Uterus (tissue), 4 donors: Measurements from ENCODE around the gene IKBKE. TPM values are rescaled to one million over a fixed set of nuclear protein-coding genes. Genes with fewer than 3 reads are reported as not detected.
"Not testable (repeated sequence)": the region's sequence is repeated elsewhere in the genome, so short reads cannot be mapped to it uniquely, and the experiment has no call there.

Experiments used
- DNase-seq, 2 donors: peaks; one replicate each; pipeline ENCODE4 v3.0.0-alpha.2; 2019 to 2020
- H3K27ac ChIP-seq, 2 donors: fragments of 200-600 bp; sonication (generic); 1 replicate in 1 of 2; 2 replicates in 1 of 2; pipeline ENCODE4 v1.5.1; 2016 to 2018
- H3K27me3 ChIP-seq, 2 donors: fragments of 200-600 bp; sonication (generic); one replicate each; pipeline ENCODE4 v1.5.1; 2018 to 2019; ENCODE audit warnings: control low read depth in 1 of 2
- H3K36me3 ChIP-seq, 2 donors: fragments of 200-600 bp; sonication (generic); one replicate each; pipeline ENCODE4 v1.5.1; 2019; ENCODE audit warnings: control low read depth in 1 of 2
- H3K4me1 ChIP-seq, 2 donors: fragments of 200-600 bp; sonication (generic); one replicate each; pipeline ENCODE4 v1.5.1; 2018 to 2019; ENCODE audit warnings: control low read depth in 1 of 2
- H3K4me3 ChIP-seq, 2 donors: fragments of 200-600 bp; sonication (generic); 1 replicate in 1 of 2; 2 replicates in 1 of 2; pipeline ENCODE4 v1.5.1; 2018 to 2019; ENCODE audit warnings: mild to moderate bottlenecking in 1 of 2
- H3K9me3 ChIP-seq, 2 donors: fragments of 200-600 bp; sonication (generic); one replicate each; pipeline ENCODE4 v1.5.1; 2019; ENCODE audit warnings: control low read depth in 1 of 2
- POLR2A ChIP-seq, 2 donors: fragments of 450-650 bp; IDR thresholded peaks; one replicate each; pipeline ENCODE4 v1.6.1; 2016; ENCODE audit warnings: antibody characterized with exemption in 2 of 2, mild to moderate bottlenecking in 1 of 2, moderate library complexity in 1 of 2
- intact Hi-C: fragments of 100-400 bp; cut with DNase I; formaldehyde crosslinking; loops from one replicate; pipeline ENCODE4 v1.15.1; 2023; ENCODE audit warnings: low total_unique reads
- total RNA-seq, 4 donors: library from RNA; depleted of rRNA in 3 of 4; stranded (reverse); fragments of >200 nt in 3 of 4; gene quantifications; one replicate each; pipeline versions ENCODE4 v1.1.0 to v1.2.4, GENCODE V29; 2014 to 2023
- TF ChIP-seq, protein P1 (sequence below), 4 experiments: fragments of 200-600 bp in 2 of 4; fragments of 450-650 bp in 2 of 4; sonication (generic) in 2 of 4; IDR thresholded peaks; one replicate each; pipeline ENCODE4 v1.5.1; 2016 to 2019; ENCODE audit warnings: antibody characterized with exemption in 4 of 4, mild to moderate bottlenecking in 2 of 4, moderate library complexity in 1 of 4
- donor health status: DM: yes; HTN: yes; CAD: no.

The IKBKE gene
- total RNA-seq, 4 donors from 2014 or later: 1.5 to 6.7 TPM; not detected in 2

- Histone ChIP-seq H3K27me3 (no peaks in the 10 kb centered on the region), H3K36me3 (no peaks in the 10 kb centered on the region), H3K9me3 (no peaks in the 10 kb centered on the region), H3K4me3 (no peak overlapping the region), H3K27ac (no peak overlapping the region), H3K4me1 (no peaks in the 10 kb centered on the region)
- no peak for TF ChIP-seq POLR2A (IDR thresholded peaks at IDR 0.05)
- intact Hi-C loops: no loop called here
- no peak for DNase-seq
Observed at GRCh38 chr1:206478746-206479145, 8.5 kb downstream of the IKBKE start.

GRCh38 chr1:206479183-206480125, 9.2 kb downstream of the IKBKE start:
- Histone ChIP-seq H3K36me3 (no peaks in the 10 kb centered on the region), H3K4me1 (no peaks in the 10 kb centered on the region), H3K9me3 (no peaks in the 10 kb centered on the region), H3K27ac (no peak overlapping the region), H3K4me3 (no peak overlapping the region), H3K27me3 (no peaks in the 10 kb centered on the region)
- DNase-seq: peak; percentile 65 to 77
- intact Hi-C loops: no loop called here
- TF ChIP-seq POLR2A (IDR thresholded peaks at IDR 0.05): no peak
- TF ChIP-seq, protein P1, sequence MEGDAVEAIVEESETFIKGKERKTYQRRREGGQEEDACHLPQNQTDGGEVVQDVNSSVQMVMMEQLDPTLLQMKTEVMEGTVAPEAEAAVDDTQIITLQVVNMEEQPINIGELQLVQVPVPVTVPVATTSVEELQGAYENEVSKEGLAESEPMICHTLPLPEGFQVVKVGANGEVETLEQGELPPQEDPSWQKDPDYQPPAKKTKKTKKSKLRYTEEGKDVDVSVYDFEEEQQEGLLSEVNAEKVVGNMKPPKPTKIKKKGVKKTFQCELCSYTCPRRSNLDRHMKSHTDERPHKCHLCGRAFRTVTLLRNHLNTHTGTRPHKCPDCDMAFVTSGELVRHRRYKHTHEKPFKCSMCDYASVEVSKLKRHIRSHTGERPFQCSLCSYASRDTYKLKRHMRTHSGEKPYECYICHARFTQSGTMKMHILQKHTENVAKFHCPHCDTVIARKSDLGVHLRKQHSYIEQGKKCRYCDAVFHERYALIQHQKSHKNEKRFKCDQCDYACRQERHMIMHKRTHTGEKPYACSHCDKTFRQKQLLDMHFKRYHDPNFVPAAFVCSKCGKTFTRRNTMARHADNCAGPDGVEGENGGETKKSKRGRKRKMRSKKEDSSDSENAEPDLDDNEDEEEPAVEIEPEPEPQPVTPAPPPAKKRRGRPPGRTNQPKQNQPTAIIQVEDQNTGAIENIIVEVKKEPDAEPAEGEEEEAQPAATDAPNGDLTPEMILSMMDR (IDR thresholded peaks at IDR 0.05): peak; percentile 67 to 79 (median 78)

GRCh38 chr1:206480211-206480610, 9.9 kb downstream of the IKBKE start:
- no peaks in the 10 kb centered on the region for H3K36me3 ChIP-seq
- H3K27me3 ChIP-seq: no peaks in the 10 kb centered on the region
- DNase-seq: no peak
- intact Hi-C loops: no loop called here
- H3K4me1 ChIP-seq: no peaks in the 10 kb centered on the region
- no peaks in the 10 kb centered on the region for H3K9me3 ChIP-seq
- TF ChIP-seq POLR2A (IDR thresholded peaks at IDR 0.05): no peak
- TF ChIP-seq, protein P1 (IDR thresholded peaks at IDR 0.05): no peak
- no peak overlapping the region for H3K27ac ChIP-seq
- no peak overlapping the region for H3K4me3 ChIP-seq

DNA sequence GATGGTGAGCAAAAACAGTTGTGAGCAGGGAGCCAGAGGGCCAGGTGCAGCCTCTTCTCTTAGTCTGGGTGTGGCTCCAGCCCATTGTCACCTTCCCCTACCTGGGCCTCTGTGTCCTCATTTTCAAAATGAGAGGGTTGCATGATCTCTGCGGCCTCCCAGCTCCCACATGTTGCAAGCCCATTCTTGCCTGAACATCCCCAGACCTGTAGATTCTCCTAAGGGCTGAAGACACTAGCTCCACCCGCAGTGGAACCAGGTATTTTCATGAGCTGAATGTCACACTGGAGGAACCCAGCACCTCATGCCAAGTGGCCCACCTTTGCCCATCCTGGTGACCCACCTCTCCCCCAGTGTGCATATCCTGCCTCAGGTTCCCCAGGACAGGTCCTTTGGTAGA, 12.3 kb downstream of the IKBKE start:
- TF ChIP-seq, protein P1 (IDR thresholded peaks at IDR 0.05): no peak
- no peak for TF ChIP-seq POLR2A (IDR thresholded peaks at IDR 0.05)
- Histone ChIP-seq H3K4me1 (no peaks in the 10 kb centered on the region), H3K27me3 (no peaks in the 10 kb centered on the region), H3K4me3 (no peak overlapping the region), H3K36me3 (no peaks in the 10 kb centered on the region), H3K27ac (no peak overlapping the region), H3K9me3 (no peaks in the 10 kb centered on the region)
- DNase-seq: no peak
- intact Hi-C loops: no loop called here

GRCh38 chr1:206483864-206484263, 13.6 kb downstream of the IKBKE start:
- H3K4me1 ChIP-seq, H3K9me3 ChIP-seq, H3K27me3 ChIP-seq, H3K36me3 ChIP-seq, H3K4me3 ChIP-seq, DNase-seq, H3K27ac ChIP-seq, intact Hi-C loops: not testable (repeated sequence)

GRCh38 chr1:206484901-206485300, 14.6 kb downstream of the IKBKE start:
- no peak overlapping the region for H3K27ac ChIP-seq
- no peak overlapping the region for H3K4me3 ChIP-seq
- DNase-seq: no peak
- no peaks in the 10 kb centered on the region for H3K4me1 ChIP-seq
- TF ChIP-seq, protein P1 (IDR thresholded peaks at IDR 0.05): no peak
- no peak for TF ChIP-seq POLR2A (IDR thresholded peaks at IDR 0.05)
- H3K9me3 ChIP-seq: no peaks in the 10 kb centered on the region
- intact Hi-C loops: no loop called here
- no peaks in the 10 kb centered on the region for H3K36me3 ChIP-seq
- H3K27me3 ChIP-seq: no peaks in the 10 kb centered on the region
